Measurements from ENCODE around the gene GSAP. TPM values are rescaled to one million over a fixed set of nuclear protein-coding genes. Genes with fewer than 3 reads are reported as not detected.
"Not testable (repeated sequence)": the region's sequence is repeated elsewhere in the genome, so short reads cannot be mapped to it uniquely, and the experiment has no call there.

The GSAP gene
- total RNA-seq, 1 experiment from 2014 or later = 23.3 TPM

DNA sequence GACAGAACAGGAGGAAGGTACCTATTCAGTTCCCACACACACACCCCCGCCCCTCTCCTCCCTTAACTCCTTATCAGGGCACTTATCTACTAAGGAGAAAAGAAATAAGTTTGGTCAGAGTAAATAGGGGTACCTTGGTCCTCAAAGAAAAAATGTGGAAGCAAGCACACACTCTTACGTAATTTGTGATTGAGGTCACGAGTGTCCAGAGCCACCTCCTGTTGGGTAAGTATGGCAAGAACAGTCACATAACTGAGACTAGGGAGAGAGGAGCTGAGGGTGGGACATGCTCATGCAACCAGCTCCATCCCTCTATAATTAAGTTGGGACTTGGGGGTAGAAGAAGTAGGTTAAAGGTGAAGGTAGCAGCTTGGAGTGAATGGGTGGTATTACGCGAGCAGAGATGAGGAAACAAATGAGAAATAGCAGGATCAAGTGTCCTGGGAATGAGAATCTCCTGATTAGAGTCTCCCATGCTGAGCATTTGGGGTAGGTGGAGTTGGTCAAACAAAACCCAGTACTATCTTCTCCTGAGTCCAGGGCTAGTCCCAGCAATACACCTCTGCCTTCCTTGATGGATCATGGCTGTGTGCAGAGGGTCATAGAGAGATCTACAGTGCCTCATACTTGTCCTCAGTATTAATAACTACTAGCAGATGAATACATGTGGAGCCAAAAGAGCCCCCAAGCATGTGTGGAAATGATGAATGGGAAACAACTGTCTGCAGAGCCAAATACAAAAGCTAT, 77.1 kb downstream of the GSAP start:
- intact Hi-C loops (cut with micrococcal nuclease; ENCODE audit: unreplicated experiment) = no loop called here
- BruUV-seq (replicated peaks) = no TSS peak
- peaks cover 8% of the 10 kb centered on the region for H3K36me3 Mint-ChIP-seq (ENCODE audit: insufficient read depth, unreplicated experiment)
- CTCF ChIA-PET = no interaction called here
- TF ChIP-seq, protein P1, sequence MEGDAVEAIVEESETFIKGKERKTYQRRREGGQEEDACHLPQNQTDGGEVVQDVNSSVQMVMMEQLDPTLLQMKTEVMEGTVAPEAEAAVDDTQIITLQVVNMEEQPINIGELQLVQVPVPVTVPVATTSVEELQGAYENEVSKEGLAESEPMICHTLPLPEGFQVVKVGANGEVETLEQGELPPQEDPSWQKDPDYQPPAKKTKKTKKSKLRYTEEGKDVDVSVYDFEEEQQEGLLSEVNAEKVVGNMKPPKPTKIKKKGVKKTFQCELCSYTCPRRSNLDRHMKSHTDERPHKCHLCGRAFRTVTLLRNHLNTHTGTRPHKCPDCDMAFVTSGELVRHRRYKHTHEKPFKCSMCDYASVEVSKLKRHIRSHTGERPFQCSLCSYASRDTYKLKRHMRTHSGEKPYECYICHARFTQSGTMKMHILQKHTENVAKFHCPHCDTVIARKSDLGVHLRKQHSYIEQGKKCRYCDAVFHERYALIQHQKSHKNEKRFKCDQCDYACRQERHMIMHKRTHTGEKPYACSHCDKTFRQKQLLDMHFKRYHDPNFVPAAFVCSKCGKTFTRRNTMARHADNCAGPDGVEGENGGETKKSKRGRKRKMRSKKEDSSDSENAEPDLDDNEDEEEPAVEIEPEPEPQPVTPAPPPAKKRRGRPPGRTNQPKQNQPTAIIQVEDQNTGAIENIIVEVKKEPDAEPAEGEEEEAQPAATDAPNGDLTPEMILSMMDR (IDR thresholded peaks at IDR 0.05; ENCODE audit: unreplicated experiment) = no peak
- no peak overlapping the region for H3K4me3 Mint-ChIP-seq (ENCODE audit: low read depth, unreplicated experiment)
- DNase-seq = no peak
- peaks cover 12% of the 10 kb centered on the region for H3K4me1 Mint-ChIP-seq (ENCODE audit: low read depth, unreplicated experiment)
- no peaks in the 10 kb centered on the region for H3K27me3 Mint-ChIP-seq (ENCODE audit: unreplicated experiment)
- no peak overlapping the region for H3K27ac Mint-ChIP-seq (ENCODE audit: unreplicated experiment)
- no peaks in the 10 kb centered on the region for H3K9me3 Mint-ChIP-seq (ENCODE audit: low read depth, unreplicated experiment)

DNA sequence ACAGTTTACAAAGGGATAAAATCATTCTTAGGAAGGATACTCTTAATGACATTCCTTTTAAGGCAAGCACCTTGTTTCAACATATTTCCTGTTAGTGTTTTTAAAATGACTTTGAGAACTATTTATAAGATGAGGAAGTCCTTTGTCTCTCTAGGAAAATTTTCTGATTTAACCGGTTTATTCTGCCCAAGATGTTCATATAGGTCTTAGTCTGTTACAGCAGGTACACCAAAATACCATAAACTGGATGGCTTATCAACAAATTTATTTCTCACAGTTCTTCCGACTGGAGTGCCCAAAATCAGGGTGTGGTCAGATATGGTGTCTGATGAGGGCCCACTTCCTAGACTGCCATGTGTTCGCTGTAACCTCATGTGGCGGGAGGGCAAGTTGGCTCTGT, 77.9 kb downstream of the GSAP start:
- Mint-ChIP-seq H3K27ac (ENCODE audit: unreplicated experiment) (no peak overlapping the region), H3K9me3 (ENCODE audit: low read depth, unreplicated experiment) (no peaks in the 10 kb centered on the region), H3K36me3 (ENCODE audit: insufficient read depth, unreplicated experiment) (peaks cover 8% of the 10 kb centered on the region), H3K4me1 (ENCODE audit: low read depth, unreplicated experiment) (peaks cover 12% of the 10 kb centered on the region), H3K27me3 (ENCODE audit: unreplicated experiment) (no peaks in the 10 kb centered on the region), H3K4me3 (ENCODE audit: low read depth, unreplicated experiment) (no peak overlapping the region)
- intact Hi-C loops (cut with micrococcal nuclease; ENCODE audit: unreplicated experiment) = no loop called here
- CTCF ChIA-PET = no interaction called here
- no TSS peak for BruUV-seq (replicated peaks)
- no peak for DNase-seq
- TF ChIP-seq, protein P1 (IDR thresholded peaks at IDR 0.05; ENCODE audit: unreplicated experiment) = no peak

DNA sequence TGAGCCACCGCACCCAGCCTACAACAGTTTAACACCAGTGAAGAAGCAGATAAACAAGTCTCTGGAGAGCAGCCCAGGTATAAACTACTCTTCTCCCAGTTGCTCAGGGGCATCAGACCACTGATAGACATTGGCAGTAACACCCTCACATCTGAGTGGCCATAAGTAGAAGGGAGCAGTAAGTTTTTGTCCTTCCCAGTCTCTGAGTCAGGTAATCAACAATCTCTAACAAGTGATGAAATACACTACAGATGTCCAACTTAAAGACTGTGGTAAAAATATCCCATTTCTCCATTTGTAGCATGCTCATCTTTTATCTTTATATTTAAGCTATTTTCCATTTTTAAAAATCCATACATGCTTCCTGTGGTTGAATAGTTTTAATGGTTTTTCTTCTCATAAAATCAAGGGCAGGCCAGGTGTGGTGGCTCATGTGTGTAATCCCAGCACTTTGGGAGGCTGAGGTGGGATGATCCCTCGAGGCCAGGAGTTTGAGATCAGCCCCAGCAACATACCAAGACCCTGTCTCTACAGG, 78.6 kb downstream of the GSAP start:
- BruUV-seq (replicated peaks) = no TSS peak
- DNase-seq = no peak
- no peak overlapping the region for H3K4me3 Mint-ChIP-seq (ENCODE audit: low read depth, unreplicated experiment)
- intact Hi-C loops (cut with micrococcal nuclease; ENCODE audit: unreplicated experiment) = no loop called here
- H3K4me1 Mint-ChIP-seq (ENCODE audit: low read depth, unreplicated experiment) = peaks cover 12% of the 10 kb centered on the region
- no peaks in the 10 kb centered on the region for H3K27me3 Mint-ChIP-seq (ENCODE audit: unreplicated experiment)
- no peak overlapping the region for H3K27ac Mint-ChIP-seq (ENCODE audit: unreplicated experiment)
- peaks cover 8% of the 10 kb centered on the region for H3K36me3 Mint-ChIP-seq (ENCODE audit: insufficient read depth, unreplicated experiment)
- CTCF ChIA-PET = no interaction called here
- TF ChIP-seq, protein P1 (IDR thresholded peaks at IDR 0.05; ENCODE audit: unreplicated experiment) = no peak
- H3K9me3 Mint-ChIP-seq (ENCODE audit: low read depth, unreplicated experiment) = no peaks in the 10 kb centered on the region

DNA sequence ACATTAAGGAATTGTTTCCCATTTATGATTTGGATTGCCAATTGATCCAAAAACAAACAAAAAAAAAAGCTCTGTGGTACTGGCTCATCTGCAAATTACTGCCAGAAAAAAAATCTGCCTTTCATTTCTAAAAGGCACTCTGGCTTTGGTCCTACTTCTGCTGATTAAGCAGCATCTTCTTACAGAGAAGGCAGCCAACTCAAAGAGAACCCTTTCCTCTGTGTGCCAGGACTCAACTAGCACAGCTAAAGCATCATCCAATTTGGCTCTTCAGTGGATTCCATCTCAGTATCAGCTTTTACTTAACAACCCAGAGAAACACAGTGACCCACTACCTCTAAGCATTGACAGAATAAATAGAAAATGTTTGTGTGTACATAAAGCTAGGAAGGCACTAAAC, 80.6 kb downstream of the GSAP start:
- DNase-seq = no peak
- BruUV-seq (replicated peaks) = no TSS peak
- TF ChIP-seq, protein P1 (IDR thresholded peaks at IDR 0.05; ENCODE audit: unreplicated experiment) = no peak
- intact Hi-C loops (cut with micrococcal nuclease; ENCODE audit: unreplicated experiment) = no loop called here
- H3K27me3 Mint-ChIP-seq (ENCODE audit: unreplicated experiment) = no peaks in the 10 kb centered on the region
- CTCF ChIA-PET = no interaction called here
- no peak overlapping the region for H3K27ac Mint-ChIP-seq (ENCODE audit: unreplicated experiment)
- no peaks in the 10 kb centered on the region for H3K9me3 Mint-ChIP-seq (ENCODE audit: low read depth, unreplicated experiment)
- H3K4me1 Mint-ChIP-seq (ENCODE audit: low read depth, unreplicated experiment) = peaks cover 15% of the 10 kb centered on the region
- peaks cover 8% of the 10 kb centered on the region for H3K36me3 Mint-ChIP-seq (ENCODE audit: insufficient read depth, unreplicated experiment)
- no peak overlapping the region for H3K4me3 Mint-ChIP-seq (ENCODE audit: low read depth, unreplicated experiment)

DNA sequence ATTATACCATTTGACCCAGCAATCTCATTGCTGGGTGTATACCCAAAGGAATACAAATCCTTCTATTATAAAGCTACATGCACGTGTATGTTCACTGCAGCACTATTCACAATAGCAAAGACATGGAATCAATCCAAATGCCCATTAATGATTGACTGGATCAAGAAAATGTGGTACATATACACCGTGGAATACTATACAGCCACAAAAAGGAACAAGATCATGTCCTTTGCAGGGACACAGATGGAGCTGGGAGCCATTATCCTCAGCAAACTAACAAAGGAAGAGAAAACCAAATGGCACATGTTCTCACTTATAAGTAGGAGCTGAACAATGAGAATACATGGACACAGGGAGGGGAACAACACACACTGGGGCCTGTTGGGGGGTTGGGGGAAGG, 82.1 kb downstream of the GSAP start:
- H3K36me3 Mint-ChIP-seq (ENCODE audit: insufficient read depth, unreplicated experiment); BruUV-seq (replicated peaks); H3K9me3 Mint-ChIP-seq (ENCODE audit: low read depth, unreplicated experiment); H3K27ac Mint-ChIP-seq (ENCODE audit: unreplicated experiment); DNase-seq; H3K4me3 Mint-ChIP-seq (ENCODE audit: low read depth, unreplicated experiment); H3K27me3 Mint-ChIP-seq (ENCODE audit: unreplicated experiment): not testable (repeated sequence)
- intact Hi-C loops (cut with micrococcal nuclease; ENCODE audit: unreplicated experiment) = loop anchor here (5.0 kb wide), 1 partner anchor 212 kb away; the partner anchor contains the start of gene CCDC146
- peaks cover 20% of the 10 kb centered on the region for H3K4me1 Mint-ChIP-seq (ENCODE audit: low read depth, unreplicated experiment)
- CTCF ChIA-PET = interaction anchor here (0.6 kb wide), 1 partner anchor 11 kb away, joined by 3 read pairs; no protein-coding TSS in a partner anchor
